Ureter (tissue), 1 donor: Measurements from ENCODE around the gene CAB39. TPM values are rescaled to one million over a fixed set of nuclear protein-coding genes. Genes with fewer than 3 reads are reported as not detected.

ENCODE experiments used
- DNase-seq: peaks from one replicate; pipeline ENCODE4 v3.0.0-alpha.2; 2020; ENCODE audit warnings: low spot score
- total RNA-seq: library from RNA; stranded (reverse); gene quantifications from one replicate; pipeline ENCODE4 v1.2.4, GENCODE V29; 2023
- donor health status: DM: yes; HTN: yes; CAD: no.

CAB39 gene
- total RNA-seq, 1 donor from 2014 or later: 85.8 TPM

DNA sequence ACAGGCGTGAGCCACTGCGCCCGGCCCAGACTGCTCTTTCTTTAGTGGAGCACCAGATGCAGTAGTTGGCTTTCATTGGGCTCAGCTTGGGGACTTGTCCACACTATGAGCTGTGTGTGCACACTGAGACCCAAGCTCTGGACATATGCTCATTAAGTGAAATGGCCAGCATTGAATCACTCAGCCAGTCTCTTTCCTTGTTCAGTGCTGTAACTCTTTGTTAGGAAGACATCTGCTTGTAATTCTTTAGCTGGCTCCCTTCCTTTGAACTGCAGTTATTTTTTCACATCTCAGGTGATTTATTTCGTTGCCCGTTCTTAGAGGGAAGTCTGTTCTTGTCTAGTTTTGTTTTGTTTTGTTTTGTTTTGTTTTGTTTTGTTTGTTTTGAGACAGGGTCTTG lies 70.5 kb downstream of the CAB39 start:
- no peak for DNase-seq

DNA sequence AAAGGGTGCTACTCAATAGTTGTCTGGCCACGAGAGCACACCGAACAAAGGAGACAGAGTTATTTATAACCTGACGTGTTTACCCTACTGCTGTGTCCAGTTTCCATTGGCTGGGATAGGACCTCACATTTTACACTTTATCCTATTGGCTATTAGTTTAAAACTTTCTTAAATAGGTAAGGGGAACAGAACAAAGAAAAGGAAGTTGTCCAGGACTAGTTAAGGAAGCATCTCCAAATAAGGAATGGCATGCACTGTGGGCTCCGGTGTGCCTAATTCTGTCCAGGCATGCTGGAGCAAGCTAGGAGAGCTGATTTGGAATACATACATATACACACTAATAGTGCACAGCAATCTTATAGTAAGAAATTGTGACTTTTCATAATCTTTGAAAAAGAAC lies 72.2 kb downstream of the CAB39 start:
- DNase-seq: no peak

DNA sequence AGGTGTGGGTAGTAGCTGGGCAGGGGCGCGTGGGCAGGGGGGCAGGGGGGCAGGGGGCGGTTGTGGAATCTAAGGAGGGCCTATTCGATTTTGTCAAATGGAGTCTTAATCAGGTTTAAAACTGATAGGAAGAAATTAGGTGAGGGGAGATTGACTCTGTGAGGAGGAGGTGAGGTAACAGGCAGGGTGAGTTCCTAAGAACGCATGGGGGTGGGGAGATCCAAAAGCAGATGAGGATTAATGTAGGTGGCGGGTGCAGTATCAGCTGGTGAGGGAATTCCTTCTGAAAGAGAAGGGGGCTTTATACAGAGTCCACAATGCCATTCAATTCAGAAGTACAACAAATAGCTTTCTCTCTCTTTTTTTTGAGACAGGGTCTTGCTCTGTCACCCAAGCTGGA lies 72.7 kb downstream of the CAB39 start:
- no peak for DNase-seq

DNA sequence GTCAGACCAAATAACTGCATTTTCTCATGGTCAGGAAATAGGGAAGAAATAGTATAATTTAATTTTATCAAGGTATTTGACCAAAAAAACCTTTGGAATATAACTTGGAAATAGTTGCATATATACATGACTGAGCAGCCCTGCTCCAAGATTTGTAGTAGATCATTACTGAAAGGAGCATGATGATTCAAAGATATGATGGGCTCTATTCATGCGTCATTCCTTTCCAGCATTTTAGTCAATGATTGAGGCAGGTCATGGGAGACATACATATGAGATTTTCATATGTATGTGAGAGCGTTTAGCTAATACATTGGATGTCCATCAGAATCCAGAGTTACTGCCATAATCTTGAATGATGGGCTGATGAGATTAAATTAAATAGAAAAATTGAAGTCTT lies 74.5 kb downstream of the CAB39 start:
- DNase-seq: no peak

DNA sequence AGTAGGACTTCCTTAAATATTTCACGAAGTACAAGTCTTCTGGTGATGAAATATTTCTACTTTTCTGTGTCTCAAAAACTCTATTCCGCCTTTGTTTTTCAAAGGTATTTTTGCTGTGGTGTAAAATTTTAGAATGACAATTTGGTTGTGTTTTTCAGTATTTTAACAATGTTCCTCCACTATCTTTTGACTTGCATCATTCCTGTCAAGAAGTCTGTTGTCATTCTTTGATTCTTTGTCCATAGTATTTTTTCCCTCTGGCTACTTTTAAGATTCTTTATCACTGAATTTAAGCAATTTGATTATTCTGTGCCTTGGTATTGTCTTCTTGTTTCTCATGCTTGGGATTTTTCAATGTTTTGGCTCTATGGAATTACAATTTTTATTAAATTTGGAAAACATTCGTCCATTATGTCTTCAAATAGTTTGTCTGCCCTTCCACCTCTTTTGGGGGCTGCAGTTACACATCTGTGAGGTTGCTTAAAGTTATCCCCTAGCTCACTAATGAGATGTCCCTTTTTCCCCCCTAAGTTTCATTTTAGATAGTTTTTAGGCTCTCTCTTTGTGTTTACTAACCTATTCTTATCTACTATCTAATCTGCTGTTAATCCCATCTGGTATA lies 76.0 kb downstream of the CAB39 start:
- DNase-seq: no peak

DNA sequence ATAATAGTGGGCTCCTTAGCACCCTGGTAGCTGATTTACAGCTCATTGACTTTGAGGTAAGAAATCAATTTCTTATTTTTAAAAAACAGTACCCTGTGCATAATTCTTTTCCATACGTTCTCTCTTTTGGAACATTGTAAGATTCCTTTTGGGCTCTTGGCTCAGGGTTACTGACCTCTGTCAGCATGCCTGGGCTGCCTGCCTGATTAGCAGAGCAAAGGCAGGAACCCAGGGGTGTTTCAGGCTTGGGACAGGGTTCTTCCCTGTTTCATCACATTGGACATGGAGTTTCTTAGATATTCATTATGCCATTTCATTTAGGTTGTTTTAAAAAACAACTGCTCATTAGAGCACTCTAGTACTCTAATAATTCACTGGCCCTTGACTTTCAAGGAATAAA lies 78.3 kb downstream of the CAB39 start:
- DNase-seq: no peak

DNA sequence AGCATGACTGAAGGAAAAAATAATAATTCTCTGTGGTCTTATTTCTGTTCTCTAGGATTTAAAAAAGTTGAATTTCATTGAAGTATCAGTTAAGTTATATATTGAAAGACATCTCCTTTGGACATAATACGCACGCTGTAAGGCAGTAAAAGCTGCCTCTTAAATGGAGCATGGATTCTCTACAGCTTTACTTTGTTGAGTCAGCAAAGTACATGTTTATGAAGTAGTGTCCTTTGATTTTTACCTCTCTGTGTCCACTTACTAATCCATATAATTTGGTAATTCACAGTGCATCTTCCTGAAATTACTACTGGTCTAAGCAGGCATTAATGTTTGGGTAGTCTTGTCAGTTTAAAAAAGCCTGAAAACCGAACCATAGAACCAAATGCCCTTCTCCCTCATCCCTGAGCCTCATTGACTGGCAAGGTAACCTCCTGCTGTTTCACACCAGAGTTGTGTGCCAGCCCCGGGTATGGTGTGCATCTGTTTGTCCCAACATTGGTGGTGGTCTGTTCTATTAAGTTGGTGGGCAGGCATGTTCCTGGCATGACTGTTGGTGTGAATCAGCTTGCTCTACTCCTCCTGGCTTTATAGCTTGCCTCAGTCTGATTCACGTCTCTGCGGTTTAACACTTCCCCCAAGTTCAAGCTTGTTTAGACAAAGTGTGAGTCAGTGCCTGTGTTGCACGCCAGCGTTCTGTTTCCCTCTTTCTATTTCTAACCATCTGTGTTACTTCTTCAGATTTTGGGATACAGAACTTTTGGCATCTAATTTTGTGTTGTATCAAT lies 81.1 kb downstream of the CAB39 start:
- DNase-seq: peak; percentile 83

DNA sequence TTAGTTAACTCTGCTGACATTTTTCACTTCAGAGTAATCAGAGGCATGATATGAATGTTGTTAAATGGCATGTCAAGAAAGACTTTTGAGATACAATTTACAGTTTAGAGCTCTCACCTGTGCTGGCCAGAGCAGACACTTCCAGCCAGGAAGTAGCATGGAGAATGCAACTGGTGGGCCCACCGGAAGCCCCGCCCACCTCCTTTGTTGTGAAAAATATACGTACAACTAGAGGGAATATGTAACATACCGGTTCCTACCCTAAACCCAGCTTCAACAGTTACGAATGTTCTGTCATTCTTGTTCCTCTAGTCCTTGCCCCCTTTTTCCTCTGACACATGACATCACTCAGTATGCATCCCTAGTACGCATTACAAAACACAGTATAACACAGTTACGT lies 81.9 kb downstream of the CAB39 start:
- DNase-seq: no peak

DNA sequence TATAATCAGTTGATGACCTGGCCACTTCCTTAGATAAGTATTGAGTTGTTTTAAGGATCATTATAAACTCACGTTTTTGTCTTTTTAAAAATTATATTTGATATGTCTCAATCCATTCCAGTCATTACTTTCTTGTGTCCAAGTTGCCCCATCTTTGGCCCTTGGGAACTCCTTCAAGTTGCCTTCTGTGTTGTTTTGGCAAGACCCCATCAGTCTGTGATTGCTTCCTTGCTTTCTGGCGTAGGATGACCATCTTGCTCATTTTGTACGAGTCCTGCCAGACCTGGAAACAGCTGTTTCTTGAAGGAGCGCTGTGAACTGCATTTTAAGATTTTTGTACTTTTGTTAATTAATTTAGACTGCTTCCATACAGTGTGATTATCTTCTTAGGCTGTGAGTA lies 83.2 kb downstream of the CAB39 start:
- no peak for DNase-seq

DNA sequence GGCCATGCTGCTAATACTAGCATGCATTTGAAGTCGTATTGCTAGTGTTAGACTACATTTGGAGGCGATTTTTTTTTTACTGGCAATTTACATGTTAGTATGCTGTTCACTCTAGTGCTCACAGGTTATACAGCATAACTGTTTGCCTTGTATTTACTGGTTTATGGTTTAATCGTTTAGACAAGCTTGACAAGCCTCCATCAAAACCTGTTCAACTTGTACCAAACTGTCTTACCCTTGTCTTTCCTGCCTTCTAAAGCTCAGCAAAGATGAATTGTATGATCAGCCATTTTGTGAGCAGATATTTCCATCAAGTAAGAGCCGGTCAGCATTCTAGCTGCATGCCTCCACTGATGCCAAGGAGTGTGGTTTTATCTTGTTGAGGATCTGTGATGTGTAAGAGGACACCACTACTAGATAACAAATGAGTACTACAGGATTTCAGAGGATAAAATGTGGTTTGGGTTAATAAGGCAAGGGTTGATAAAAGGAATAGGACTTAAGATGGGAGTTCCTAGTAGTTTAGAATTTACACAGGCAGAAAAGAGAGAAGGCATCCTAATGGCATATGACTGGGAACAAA lies 83.7 kb downstream of the CAB39 start:
- DNase-seq: no peak

DNA sequence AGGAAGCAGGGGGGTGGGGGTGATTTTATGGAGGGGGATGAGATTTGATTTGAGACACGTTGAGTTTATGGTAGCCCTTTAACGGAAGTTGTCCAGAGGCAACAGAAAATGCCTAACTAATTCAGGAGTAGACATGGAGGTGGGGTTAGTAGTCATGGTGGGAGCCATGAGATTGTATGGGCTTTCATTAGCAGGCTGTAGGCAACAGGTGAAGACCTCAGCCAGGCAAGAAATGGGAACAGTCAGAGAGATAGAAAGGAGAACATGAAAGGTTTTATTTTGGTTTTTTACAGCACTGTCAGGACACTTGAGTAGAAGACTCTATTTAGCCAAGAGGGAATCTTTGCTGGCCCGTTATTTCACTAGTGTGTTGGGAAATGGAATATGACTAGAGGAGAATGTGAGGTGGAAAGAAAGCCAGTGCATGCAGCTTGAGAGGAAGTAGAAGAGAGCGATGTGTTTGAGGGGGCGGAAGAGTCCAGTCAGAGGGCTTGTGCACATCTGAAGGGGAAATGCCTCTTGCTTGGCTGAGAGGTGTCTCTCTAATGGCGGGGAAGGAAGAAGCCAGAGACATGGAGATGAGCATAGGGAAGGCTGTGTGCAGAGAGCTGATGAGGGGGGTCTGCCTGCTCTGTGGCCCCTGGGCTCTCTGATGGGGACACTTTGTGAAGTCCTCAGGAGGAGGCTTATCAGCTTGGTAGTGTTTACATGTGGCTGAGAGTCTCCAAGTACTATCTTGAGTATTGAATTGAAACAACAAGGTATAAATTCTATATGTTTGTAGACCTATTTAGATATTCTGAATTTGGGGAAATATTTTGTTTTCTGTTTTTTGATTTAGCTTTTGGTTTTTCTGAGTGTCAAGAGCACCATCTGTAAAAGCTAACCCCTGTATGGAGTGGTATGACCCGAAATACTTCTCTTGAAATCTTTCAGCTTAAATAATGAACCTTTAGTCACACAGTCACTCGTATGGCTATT lies 85.2 kb downstream of the CAB39 start:
- DNase-seq: no peak

DNA sequence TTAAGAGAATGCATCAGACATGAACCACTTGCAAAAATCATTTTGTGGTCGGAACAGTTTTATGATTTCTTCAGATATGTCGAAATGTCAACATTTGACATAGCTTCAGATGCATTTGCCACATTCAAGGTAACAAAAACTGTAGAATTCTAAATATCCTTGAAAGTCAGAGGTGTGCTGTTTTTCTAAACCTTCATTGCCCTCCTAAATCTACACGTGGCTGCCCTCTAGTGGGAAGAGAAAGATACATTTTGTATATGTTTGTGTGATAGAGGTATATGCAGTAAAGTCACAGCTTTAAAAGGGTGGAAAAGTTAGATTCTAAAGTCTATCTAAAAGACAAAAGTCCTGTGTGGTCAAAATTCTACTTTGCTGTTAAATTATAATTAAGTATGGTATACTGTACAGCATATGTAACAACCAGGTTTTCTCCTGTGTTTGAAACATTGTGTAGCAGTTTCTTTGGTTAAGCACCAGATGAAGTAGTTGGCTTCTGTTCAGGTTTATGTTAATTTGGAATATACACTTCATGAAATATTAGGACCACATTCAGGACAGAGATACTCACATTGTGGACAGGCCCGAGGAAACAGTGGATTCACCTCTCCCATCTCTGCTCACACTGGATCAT lies 86.2 kb downstream of the CAB39 start:
- no peak for DNase-seq

DNA sequence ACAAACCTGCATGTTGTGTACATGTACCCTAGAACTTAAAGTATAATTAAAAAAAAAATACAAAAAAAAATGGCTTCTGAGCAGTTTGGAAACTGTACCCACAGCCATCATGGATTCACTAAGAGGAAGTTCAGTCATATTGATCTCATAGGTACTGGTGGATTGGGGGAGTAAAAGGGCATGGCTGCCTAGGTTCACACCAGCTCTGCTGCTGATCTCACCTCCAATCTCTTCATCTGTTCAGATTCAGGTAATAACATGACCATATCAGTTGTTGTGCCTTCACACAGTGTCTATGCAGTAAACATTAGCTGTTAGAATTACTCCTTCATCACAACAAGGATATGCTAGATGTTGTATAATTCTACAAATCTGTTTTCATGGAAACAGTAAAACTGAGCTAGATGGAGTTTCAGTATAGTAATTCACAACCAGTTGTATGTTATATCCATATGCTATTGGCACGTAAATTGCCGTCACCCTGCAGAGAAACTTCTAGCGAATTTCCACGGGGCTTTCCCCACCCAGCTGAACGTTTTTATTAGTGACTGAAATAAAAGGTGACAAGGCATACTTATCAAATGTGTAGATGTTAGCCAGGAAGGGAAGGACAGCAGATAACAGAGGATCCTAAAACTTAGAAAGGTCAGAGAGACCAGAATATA lies 92.8 kb downstream of the CAB39 start:
- no peak for DNase-seq

DNA sequence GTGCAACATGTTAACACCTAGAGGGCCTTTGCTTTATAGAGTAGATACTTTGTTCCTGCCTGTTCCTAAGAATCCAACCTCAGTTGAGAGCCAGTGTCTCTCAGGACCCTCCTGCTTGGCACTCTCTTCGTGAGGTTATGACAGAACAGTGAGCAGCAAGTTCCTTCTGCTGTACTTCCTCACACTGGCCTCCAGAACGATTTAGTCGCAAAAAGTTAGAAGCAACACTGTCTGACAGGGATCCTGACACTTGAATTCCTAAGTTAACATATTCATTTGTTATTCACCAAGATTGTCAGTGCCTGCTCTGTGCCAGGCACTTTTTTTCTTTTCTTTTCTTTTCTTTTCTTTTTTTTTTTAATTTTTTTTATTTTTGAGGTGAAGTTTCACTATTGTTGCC lies 95.1 kb downstream of the CAB39 start:
- no peak for DNase-seq

DNA sequence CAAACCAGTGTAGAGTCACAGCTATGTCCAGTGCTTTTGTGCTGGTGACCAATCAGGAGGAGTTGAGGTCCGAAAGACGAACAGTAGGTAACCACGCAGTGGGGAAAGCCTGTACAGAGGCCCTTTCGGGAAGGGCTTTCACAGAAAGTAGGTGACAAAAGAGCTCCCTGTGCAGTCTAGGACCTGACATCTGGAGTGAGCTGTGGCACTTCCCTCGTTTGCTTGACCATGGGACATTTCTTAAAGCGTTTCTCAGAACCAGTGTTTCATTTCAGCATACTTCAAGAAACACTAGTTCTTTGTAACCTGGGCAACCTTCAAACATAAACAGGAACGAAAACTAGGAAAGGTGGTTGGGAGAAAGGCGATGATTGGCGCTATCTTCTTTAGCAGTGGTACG lies 96.4 kb downstream of the CAB39 start:
- no peak for DNase-seq

DNA sequence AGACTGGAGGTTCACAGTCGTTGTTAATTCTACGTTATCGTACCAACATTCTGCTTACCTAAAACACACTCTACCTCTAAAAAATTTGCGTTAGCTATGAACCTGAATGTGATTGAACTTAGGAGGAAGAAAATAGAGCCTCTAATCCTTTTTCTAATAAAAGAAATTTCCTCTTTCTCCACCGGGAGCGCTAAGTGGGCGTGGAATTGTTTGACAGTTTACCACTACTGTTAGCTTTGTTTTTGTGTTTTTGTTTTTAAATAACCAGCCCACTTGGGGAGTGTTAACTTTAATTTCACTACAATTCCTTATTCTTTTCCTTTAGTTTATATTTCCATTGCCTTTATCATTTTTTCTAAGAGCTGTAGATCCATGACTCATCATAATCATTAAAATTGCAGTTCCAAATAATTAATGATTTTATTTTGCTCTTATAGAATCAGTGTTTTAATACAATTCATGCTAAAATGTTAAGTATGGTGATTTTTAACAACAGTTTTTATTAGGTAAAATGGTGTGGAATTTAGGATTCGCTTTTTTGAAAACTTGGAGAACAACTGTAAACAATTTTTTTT lies 97.1 kb downstream of the CAB39 start:
- no peak for DNase-seq

DNA sequence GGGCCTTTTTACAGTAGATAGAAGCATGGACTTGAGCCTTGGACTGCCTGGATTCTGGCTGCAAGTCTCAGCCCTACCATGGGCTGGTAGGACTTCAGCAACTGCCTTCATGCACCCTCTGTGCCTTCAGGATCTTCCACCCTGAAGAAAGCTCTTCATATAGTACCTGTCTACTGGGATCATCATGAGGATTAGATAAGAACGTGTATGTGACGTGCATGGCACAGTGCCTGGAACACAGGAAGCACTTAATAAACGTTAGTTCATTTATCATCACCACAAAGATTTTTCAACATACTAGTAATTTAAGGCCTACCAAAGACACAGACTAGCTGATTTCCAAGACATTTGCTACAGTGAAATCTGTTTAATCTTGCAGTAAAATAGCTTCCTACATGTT lies 98.9 kb downstream of the CAB39 start:
- DNase-seq: no peak

DNA sequence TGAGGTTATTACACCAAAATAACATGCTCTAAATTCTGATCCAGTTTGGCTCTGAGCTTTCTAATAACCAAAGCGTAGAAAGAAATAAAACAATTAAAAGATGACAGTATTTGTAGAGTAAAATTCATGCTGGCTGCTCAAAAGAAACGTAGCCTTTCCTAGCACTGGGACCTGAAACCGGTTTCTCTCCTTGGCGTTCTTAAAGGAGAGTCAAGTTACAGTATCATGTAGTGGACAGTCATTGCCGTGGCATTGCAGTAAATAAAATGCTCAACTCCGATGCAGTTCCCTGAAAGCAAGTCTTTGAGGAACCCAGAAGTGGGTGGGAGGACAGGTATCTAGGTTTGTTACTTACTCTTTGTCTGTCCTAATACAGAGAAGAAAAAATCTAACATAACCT lies 99.4 kb downstream of the CAB39 start:
- DNase-seq: no peak

DNA sequence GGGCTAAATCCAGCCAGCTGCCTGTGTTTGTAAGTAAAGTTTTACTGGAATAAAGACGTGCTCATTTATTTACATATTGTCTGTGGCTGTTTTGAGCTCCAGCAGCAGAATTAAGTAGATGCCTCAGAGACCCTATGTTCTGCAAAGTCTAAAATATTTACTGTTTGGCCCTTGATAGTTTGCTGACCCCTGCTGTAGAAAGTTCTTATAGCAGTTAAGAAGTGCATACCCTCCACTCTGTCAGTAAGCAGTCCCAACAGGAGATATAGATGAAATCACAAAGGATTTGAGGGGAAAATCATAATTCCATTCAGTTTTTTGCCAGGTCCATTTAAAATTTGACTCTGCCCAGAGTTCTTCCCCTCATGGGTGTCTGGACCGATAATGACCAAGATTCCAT lies 102.0 kb downstream of the CAB39 start:
- DNase-seq: no peak

DNA sequence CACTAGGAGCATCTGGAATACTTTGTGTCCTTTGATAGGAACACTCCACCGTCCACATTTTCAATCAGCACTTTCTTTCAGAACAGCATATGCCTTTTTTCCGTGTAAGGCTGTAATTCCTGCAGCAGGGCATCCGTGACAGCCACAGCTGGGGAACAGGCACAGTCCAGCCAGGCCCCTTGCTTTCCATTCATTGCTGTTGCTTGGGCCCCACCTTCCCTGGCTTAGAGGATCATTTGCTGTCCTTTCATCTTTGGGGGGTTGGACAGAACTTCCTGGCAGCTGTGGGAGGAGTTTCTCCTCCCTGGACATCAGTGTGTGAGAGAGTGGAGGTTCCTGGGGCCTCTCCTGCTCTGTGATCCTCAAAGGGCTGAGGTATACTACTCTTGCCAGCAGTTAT lies 102.4 kb downstream of the CAB39 start:
- DNase-seq: no peak

DNA sequence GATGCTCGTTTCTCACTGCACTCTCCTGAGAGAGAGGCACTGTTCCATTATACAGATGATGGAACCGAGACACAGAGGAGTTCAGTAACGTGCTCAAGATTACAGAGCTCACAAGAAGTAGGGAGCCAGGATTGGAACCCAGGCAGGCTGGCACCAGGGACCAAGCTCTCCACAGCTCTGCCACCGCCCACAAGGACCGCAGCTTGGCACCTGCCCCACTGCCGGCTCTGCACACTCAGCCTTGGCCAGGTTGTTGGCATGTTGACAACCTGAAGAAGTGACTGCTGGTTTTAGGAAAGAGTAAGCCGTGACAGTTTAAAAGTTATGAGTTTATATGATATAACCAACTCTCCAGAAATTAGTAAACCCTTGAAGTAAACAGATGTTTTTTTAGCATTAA lies 104.1 kb downstream of the CAB39 start:
- no peak for DNase-seq
